ENCODE results near the gene RGS18.
"Not testable (repeated sequence)": the region's sequence is repeated elsewhere in the genome, so short reads cannot be mapped to it uniquely, and the experiment has no call there.

Gene RGS18

GRCh38 chr1:192151176-192151575 lies 7.1 kb upstream of the RGS18 start:
- H3K4me3 Mint-ChIP-seq = no peak overlapping the region
- no peak for ATAC-seq (ENCODE audit: low read depth)
- H3K9me3 Mint-ChIP-seq = peaks cover 1% of the 10 kb centered on the region
- no peak for DNase-seq (ENCODE audit: low spot score in 2 of 2)
- H3K36me3 Mint-ChIP-seq = no peaks in the 10 kb centered on the region
- no peak overlapping the region for H3K27ac Mint-ChIP-seq
- H3K27me3 Mint-ChIP-seq = no peaks in the 10 kb centered on the region
- no peaks in the 10 kb centered on the region for H3K4me1 Mint-ChIP-seq

GRCh38 chr1:192153276-192153675 lies 5.0 kb upstream of the RGS18 start:
- Mint-ChIP-seq H3K36me3 (no peaks in the 10 kb centered on the region), H3K27ac (no peak overlapping the region), H3K4me3 (no peak overlapping the region), H3K9me3 (no peaks in the 10 kb centered on the region), H3K4me1 (no peaks in the 10 kb centered on the region), H3K27me3 (no peaks in the 10 kb centered on the region)
- ATAC-seq (ENCODE audit: low read depth) = no peak
- no peak for DNase-seq (ENCODE audit: low spot score in 2 of 2)

- no peak for ATAC-seq (ENCODE audit: low read depth)
Observed at GRCh38 chr1:192157067-192157466, 1.2 kb upstream of the RGS18 start.

GRCh38 chr1:192159014-192159413 lies 752 bp downstream of the RGS18 start:
- no peaks in the 10 kb centered on the region for H3K4me1 Mint-ChIP-seq
- no peak overlapping the region for H3K4me3 Mint-ChIP-seq
- peaks cover 7% of the 10 kb centered on the region for H3K9me3 Mint-ChIP-seq
- no peaks in the 10 kb centered on the region for H3K27me3 Mint-ChIP-seq
- no peaks in the 10 kb centered on the region for H3K36me3 Mint-ChIP-seq
- no peak overlapping the region for H3K27ac Mint-ChIP-seq
- no peak for DNase-seq (ENCODE audit: low spot score in 2 of 2)
- ATAC-seq (ENCODE audit: low read depth) = no peak

More at GRCh38 chr1:192157067-192157466, 1.2 kb upstream of the RGS18 start:
- no peaks in the 10 kb centered on the region for H3K27me3 Mint-ChIP-seq
- peaks cover 4% of the 10 kb centered on the region for H3K9me3 Mint-ChIP-seq
- no peaks in the 10 kb centered on the region for H3K36me3 Mint-ChIP-seq
- H3K27ac Mint-ChIP-seq = no peak overlapping the region
- DNase-seq (ENCODE audit: low spot score in 2 of 2) = no peak
- H3K4me3 Mint-ChIP-seq = no peak overlapping the region
- H3K4me1 Mint-ChIP-seq = no peaks in the 10 kb centered on the region

- Mint-ChIP-seq H3K36me3 (no peaks in the 10 kb centered on the region), H3K4me1 (no peaks in the 10 kb centered on the region), H3K4me3 (no peak overlapping the region), H3K27me3 (no peaks in the 10 kb centered on the region), H3K9me3 (peaks cover 7% of the 10 kb centered on the region), H3K27ac (no peak overlapping the region)
- ATAC-seq (ENCODE audit: low read depth) (no peak), DNase-seq (ENCODE audit: low spot score in 2 of 2) (no peak)
Observed at GRCh38 chr1:192159781-192160180, 1.5 kb downstream of the RGS18 start.

DNA sequence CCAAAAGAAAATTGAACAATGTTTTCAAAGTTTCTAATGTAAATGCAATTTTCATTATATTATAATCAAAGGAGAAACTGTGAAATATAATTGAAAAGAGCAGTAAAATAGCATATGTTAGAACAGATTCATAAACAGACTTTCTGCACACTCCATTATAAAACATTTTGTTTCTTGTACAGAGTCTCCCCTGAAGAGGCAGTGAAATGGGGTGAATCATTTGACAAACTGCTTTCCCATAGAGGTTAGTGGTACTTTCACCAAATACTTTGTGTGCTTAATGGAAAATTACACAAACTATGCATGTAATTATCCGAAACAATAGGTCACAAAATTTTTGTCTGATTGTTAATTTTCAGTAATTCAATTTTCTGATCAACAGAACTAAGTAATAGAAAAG lies 1.9 kb downstream of the RGS18 start:
- no peaks in the 10 kb centered on the region for H3K4me1 Mint-ChIP-seq
- ATAC-seq (ENCODE audit: low read depth) (no peak), DNase-seq (ENCODE audit: low spot score in 2 of 2) (no peak)
- no peaks in the 10 kb centered on the region for H3K27me3 Mint-ChIP-seq
- no peak overlapping the region for H3K4me3 Mint-ChIP-seq
- H3K27ac Mint-ChIP-seq = no peak overlapping the region
- peaks cover 7% of the 10 kb centered on the region for H3K9me3 Mint-ChIP-seq
- H3K36me3 Mint-ChIP-seq = no peaks in the 10 kb centered on the region

- Mint-ChIP-seq H3K27ac (no peak overlapping the region), H3K27me3 (no peaks in the 10 kb centered on the region), H3K4me1 (no peaks in the 10 kb centered on the region), H3K9me3 (peaks cover 7% of the 10 kb centered on the region), H3K36me3 (no peaks in the 10 kb centered on the region), H3K4me3 (no peak overlapping the region)
- ATAC-seq (ENCODE audit: low read depth) (no peak), DNase-seq (ENCODE audit: low spot score in 2 of 2) (no peak)
Observed at GRCh38 chr1:192161976-192162375, 3.7 kb downstream of the RGS18 start.

GRCh38 chr1:192162376-192162775 lies 4.1 kb downstream of the RGS18 start:
- H3K27me3 Mint-ChIP-seq = no peaks in the 10 kb centered on the region
- ATAC-seq (ENCODE audit: low read depth) (no peak), DNase-seq (ENCODE audit: low spot score in 2 of 2) (no peak)
- no peaks in the 10 kb centered on the region for H3K4me1 Mint-ChIP-seq
- H3K9me3 Mint-ChIP-seq = peaks cover 7% of the 10 kb centered on the region
- no peak overlapping the region for H3K4me3 Mint-ChIP-seq
- no peak overlapping the region for H3K27ac Mint-ChIP-seq
- H3K36me3 Mint-ChIP-seq = no peaks in the 10 kb centered on the region

GRCh38 chr1:192165002-192165401 lies 6.7 kb downstream of the RGS18 start:
- not testable (repeated sequence) for H3K27me3 Mint-ChIP-seq; H3K4me3 Mint-ChIP-seq; H3K27ac Mint-ChIP-seq; H3K9me3 Mint-ChIP-seq; ATAC-seq (ENCODE audit: low read depth); DNase-seq (ENCODE audit: low spot score in 2 of 2); H3K36me3 Mint-ChIP-seq; H3K4me1 Mint-ChIP-seq

- H3K36me3 Mint-ChIP-seq = no peaks in the 10 kb centered on the region
- H3K9me3 Mint-ChIP-seq = peaks cover 3% of the 10 kb centered on the region
- DNase-seq (ENCODE audit: low spot score in 2 of 2) (no peak), ATAC-seq (ENCODE audit: low read depth) (no peak)
- H3K27ac Mint-ChIP-seq = no peak overlapping the region
- no peaks in the 10 kb centered on the region for H3K27me3 Mint-ChIP-seq
- H3K4me3 Mint-ChIP-seq = no peak overlapping the region
- no peaks in the 10 kb centered on the region for H3K4me1 Mint-ChIP-seq
Observed at GRCh38 chr1:192167011-192167410, 8.7 kb downstream of the RGS18 start.

- Mint-ChIP-seq H3K4me1 (no peaks in the 10 kb centered on the region), H3K4me3 (no peak overlapping the region), H3K36me3 (no peaks in the 10 kb centered on the region), H3K27ac (no peak overlapping the region), H3K27me3 (no peaks in the 10 kb centered on the region), H3K9me3 (no peaks in the 10 kb centered on the region)
- no peak for ATAC-seq (ENCODE audit: low read depth)
- no peak for DNase-seq (ENCODE audit: low spot score in 2 of 2)
Observed at GRCh38 chr1:192167911-192168700, 9.8 kb downstream of the RGS18 start.

GRCh38 chr1:192168964-192169363 lies 10.7 kb downstream of the RGS18 start:
- DNase-seq (ENCODE audit: low spot score in 2 of 2) (no peak), ATAC-seq (ENCODE audit: low read depth) (no peak)
- no peaks in the 10 kb centered on the region for H3K4me1 Mint-ChIP-seq
- H3K27me3 Mint-ChIP-seq = no peaks in the 10 kb centered on the region
- no peak overlapping the region for H3K27ac Mint-ChIP-seq
- H3K4me3 Mint-ChIP-seq = no peak overlapping the region
- H3K36me3 Mint-ChIP-seq = no peaks in the 10 kb centered on the region
- no peaks in the 10 kb centered on the region for H3K9me3 Mint-ChIP-seq

DNA sequence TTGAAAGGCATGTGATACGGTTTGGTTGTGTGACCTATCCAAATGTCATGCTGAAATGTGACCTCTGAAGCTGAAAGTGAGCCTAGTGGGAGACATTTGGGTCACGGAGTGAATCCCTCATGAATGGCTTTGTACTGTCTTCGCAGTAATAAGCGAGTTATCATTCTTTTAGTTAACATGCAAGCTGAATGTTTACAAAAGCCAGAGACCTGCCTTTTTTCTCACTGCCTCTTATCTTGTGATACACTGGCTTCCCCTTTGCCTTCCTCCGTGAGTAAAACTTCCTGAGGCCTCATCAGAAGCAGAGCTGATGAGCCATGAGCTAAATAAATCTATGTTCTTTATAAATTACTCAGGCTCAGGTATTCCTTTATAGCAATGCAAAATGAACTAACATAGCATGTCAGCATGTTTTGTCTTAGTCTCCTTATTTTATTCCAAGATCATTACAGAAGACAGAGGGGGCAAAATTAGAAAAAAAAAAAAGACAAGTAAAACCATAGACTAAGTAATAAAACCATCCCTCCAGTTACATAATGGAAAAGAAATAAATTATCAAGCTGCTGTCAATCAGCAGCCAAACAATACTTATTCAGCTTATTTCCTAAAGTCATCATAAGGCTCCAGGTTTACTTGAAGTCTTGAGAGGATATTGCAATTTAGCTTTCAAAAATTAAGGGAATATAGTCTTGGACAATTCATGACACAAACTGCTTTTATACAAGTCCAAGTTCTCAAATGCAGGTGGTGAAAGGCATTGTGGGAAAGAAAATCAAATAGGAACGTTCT lies 12.1 kb downstream of the RGS18 start:
- no peaks in the 10 kb centered on the region for H3K4me1 Mint-ChIP-seq
- no peaks in the 10 kb centered on the region for H3K36me3 Mint-ChIP-seq
- no peaks in the 10 kb centered on the region for H3K27me3 Mint-ChIP-seq
- H3K4me3 Mint-ChIP-seq = no peak overlapping the region
- DNase-seq (ENCODE audit: low spot score in 2 of 2) (no peak), ATAC-seq (ENCODE audit: low read depth) (no peak)
- H3K9me3 Mint-ChIP-seq = no peaks in the 10 kb centered on the region
- no peak overlapping the region for H3K27ac Mint-ChIP-seq

GRCh38 chr1:192171123-192171522 lies 12.9 kb downstream of the RGS18 start:
- Mint-ChIP-seq H3K9me3 (no peaks in the 10 kb centered on the region), H3K27me3 (no peaks in the 10 kb centered on the region), H3K36me3 (no peaks in the 10 kb centered on the region), H3K4me3 (no peak overlapping the region), H3K27ac (no peak overlapping the region), H3K4me1 (no peaks in the 10 kb centered on the region)
- DNase-seq (ENCODE audit: low spot score in 2 of 2) = no peak
- no peak for ATAC-seq (ENCODE audit: low read depth)

Measured in memory B cell (primary cell).